Astrocyte of the cerebellum (primary cell): Measurements from ENCODE around the gene NCF4.

Source experiments
- DNase-seq: peaks from one replicate; pipeline ENCODE4 v3.0.0-alpha.2; 2011; ENCODE audit warnings: low read depth
- H3K4me3 ChIP-seq: 2 replicates; pipeline ENCODE4 v1.5.1; 2011; ENCODE audit warnings: mild to moderate bottlenecking, low read depth, low read length, moderate library complexity
- CTCF ChIP-seq: IDR thresholded peaks from 2 replicates; pipeline ENCODE4 v1.5.1; 2012; ENCODE audit warnings: low read length, low read depth, moderate library complexity, mild to moderate bottlenecking; ENCODE audit errors: missing control alignments
- in situ Hi-C: cut with HindIII; loops from 2 replicates; pipeline ENCODE4 v1.10.0; 2017; ENCODE audit warnings: low sequenced_read_pairs

Gene NCF4

GRCh38 chr22:36922105-36922608 is 61.4 kb downstream of the NCF4 start:
- no peak for DNase-seq
- TF ChIP-seq CTCF = no peak
- H3K4me3 ChIP-seq = no peak overlapping the region
- in situ Hi-C loops = no loop called here

GRCh38 chr22:36922711-36923110 is 61.9 kb downstream of the NCF4 start:
- in situ Hi-C loops = no loop called here
- no peak overlapping the region for H3K4me3 ChIP-seq
- TF ChIP-seq CTCF = no peak
- no peak for DNase-seq

GRCh38 chr22:36923131-36923788 is 62.5 kb downstream of the NCF4 start:
- no peak for TF ChIP-seq CTCF
- no peak for DNase-seq
- in situ Hi-C loops = no loop called here

GRCh38 chr22:36924151-36924698 is 63.4 kb downstream of the NCF4 start:
- TF ChIP-seq CTCF = no peak
- in situ Hi-C loops = no loop called here
- H3K4me3 ChIP-seq = no peak overlapping the region
- DNase-seq = no peak

More at GRCh38 chr22:36923131-36923788, 62.5 kb downstream of the NCF4 start:
- no peak overlapping the region for H3K4me3 ChIP-seq

- TF ChIP-seq CTCF = no peak
- in situ Hi-C loops = no loop called here
- DNase-seq = no peak
- no peak overlapping the region for H3K4me3 ChIP-seq
Observed at GRCh38 chr22:36925388-36926290, 64.8 kb downstream of the NCF4 start.

GRCh38 chr22:36926309-36926708 is 65.5 kb downstream of the NCF4 start:
- in situ Hi-C loops = no loop called here
- H3K4me3 ChIP-seq = no peak overlapping the region
- no peak for DNase-seq
- TF ChIP-seq CTCF = no peak
